Measurements from ENCODE around the gene CLOCK.

Gene CLOCK

GRCh38 chr4:55485821-55486220 is 60.9 kb downstream of the CLOCK start:
- WGBS (ENCODE audit: insufficient coverage, insufficient read length): no CpG with 5 or more reads among the region's 1 CpG
- no peaks in the 10 kb centered on the region for H3K4me1 ChIP-seq (ENCODE audit: control insufficient read depth, insufficient read depth, low read length)

DNA sequence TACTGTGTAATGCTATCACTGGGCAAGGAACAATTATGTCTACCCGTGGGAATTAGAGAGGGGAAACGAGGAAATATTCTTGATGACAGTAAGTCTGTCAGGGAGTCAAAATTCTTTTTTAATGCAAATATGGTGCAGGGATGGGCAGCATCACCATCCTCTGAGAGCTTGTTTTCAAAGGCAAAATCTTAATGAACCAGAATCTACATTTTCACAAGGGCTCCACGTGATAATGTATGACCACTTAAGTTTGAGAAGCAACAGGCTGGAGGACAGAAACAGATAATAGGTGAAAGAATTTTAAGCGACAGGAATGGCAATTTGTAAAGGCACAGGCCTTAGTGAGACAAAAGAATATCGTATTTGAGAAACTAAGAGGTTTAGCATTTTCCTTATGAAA is 63.4 kb downstream of the CLOCK start:
- Histone ChIP-seq H3K27me3 (ENCODE audit: control insufficient read depth, insufficient read depth, low read length) (no peaks in the 10 kb centered on the region), H3K27ac (ENCODE audit: low read length) (no peak overlapping the region), H3K36me3 (ENCODE audit: control insufficient read depth, insufficient read depth, low read length) (no peaks in the 10 kb centered on the region), H3K4me1 (ENCODE audit: control insufficient read depth, insufficient read depth, low read length) (no peaks in the 10 kb centered on the region), H3K9me3 (ENCODE audit: control insufficient read depth, insufficient read depth, low read length) (no peaks in the 10 kb centered on the region), H3K4me3 (ENCODE audit: low read length) (no peak overlapping the region)
- no peak for DNase-seq (ENCODE audit: low read depth, low spot score)
- WGBS (ENCODE audit: insufficient coverage, insufficient read length): no CpG with 5 or more reads among the region's 5 CpGs

More at GRCh38 chr4:55485821-55486220, 60.9 kb downstream of the CLOCK start:
- Histone ChIP-seq H3K27me3 (ENCODE audit: control insufficient read depth, insufficient read depth, low read length) (no peaks in the 10 kb centered on the region), H3K27ac (ENCODE audit: low read length) (no peak overlapping the region), H3K36me3 (ENCODE audit: control insufficient read depth, insufficient read depth, low read length) (peaks cover 3% of the 10 kb centered on the region; the same call in 1 of the 2 replicates), H3K4me3 (ENCODE audit: low read length) (no peak overlapping the region), H3K9me3 (ENCODE audit: control insufficient read depth, insufficient read depth, low read length) (no peaks in the 10 kb centered on the region)
- DNase-seq (ENCODE audit: low read depth, low spot score): no peak

GRCh38 chr4:55475394-55476243 is 71.1 kb downstream of the CLOCK start:
- WGBS (ENCODE audit: insufficient coverage, insufficient read length): no CpG with 5 or more reads among the region's 6 CpGs
- no peaks in the 10 kb centered on the region for H3K36me3 ChIP-seq (ENCODE audit: control insufficient read depth, insufficient read depth, low read length)
- H3K4me1 ChIP-seq (ENCODE audit: control insufficient read depth, insufficient read depth, low read length): no peaks in the 10 kb centered on the region
- no peak overlapping the region for H3K4me3 ChIP-seq (ENCODE audit: low read length)
- no peaks in the 10 kb centered on the region for H3K27me3 ChIP-seq (ENCODE audit: control insufficient read depth, insufficient read depth, low read length)
- no peak overlapping the region for H3K27ac ChIP-seq (ENCODE audit: low read length)
- DNase-seq (ENCODE audit: low read depth, low spot score): no peak
- H3K9me3 ChIP-seq (ENCODE audit: control insufficient read depth, insufficient read depth, low read length): no peaks in the 10 kb centered on the region

- no peak for DNase-seq (ENCODE audit: low read depth, low spot score)
- H3K27ac ChIP-seq (ENCODE audit: low read length): no peak overlapping the region
- no CpG with 5 or more reads among the region's 1 CpG for WGBS (ENCODE audit: insufficient coverage, insufficient read length)
- no peak overlapping the region for H3K4me3 ChIP-seq (ENCODE audit: low read length)
- peaks cover 2% of the 10 kb centered on the region; the same call in 1 of the 2 replicates for H3K4me1 ChIP-seq (ENCODE audit: control insufficient read depth, insufficient read depth, low read length)
- H3K27me3 ChIP-seq (ENCODE audit: control insufficient read depth, insufficient read depth, low read length): no peaks in the 10 kb centered on the region
- no peaks in the 10 kb centered on the region for H3K36me3 ChIP-seq (ENCODE audit: control insufficient read depth, insufficient read depth, low read length)
- H3K9me3 ChIP-seq (ENCODE audit: control insufficient read depth, insufficient read depth, low read length): no peaks in the 10 kb centered on the region
These were observed 76.7 kb downstream of the CLOCK start for GRCh38 chr4:55469979-55470378.

DNA sequence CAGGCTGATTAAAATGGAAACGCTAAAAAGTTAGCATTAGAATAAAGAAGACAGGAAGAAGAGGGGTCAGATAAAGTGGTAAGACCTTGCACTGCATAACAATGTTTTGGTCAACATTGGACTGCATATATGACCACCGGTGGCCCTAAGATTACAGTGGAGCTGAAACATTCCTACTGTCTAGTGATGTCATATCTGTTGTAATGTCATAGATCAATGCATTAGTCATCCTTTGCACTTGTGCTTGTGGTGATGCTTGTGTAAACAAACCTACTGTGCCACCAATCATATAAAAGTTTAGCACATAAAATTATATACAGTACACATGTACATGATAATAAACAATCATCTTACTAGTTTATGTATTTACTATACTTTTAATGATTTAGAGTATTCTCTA is 78.0 kb downstream of the CLOCK start:
- H3K36me3 ChIP-seq (ENCODE audit: control insufficient read depth, insufficient read depth, low read length): no peaks in the 10 kb centered on the region

DNA sequence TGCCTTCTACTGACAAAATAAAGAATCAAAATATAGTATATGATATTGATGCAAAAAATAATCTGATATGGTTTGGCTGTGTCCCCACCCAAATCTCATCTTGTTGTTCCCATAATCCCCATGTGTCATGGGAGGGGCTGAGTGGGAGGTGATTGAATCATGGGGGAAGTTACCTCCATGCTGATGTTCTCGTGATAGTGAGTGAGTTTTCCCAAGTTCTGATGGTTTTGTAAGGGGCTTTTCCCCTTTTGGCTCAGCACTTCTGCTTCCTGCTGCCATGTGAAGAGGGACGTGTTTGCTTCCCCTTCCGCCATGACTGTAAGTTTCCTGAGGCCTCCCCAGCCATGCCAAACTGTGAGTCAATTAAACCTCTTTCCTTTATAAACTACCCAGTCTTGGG is 80.7 kb downstream of the CLOCK start:
- no peaks in the 10 kb centered on the region for H3K36me3 ChIP-seq (ENCODE audit: control insufficient read depth, insufficient read depth, low read length)
- no CpG with 5 or more reads among the region's 3 CpGs for WGBS (ENCODE audit: insufficient coverage, insufficient read length)
- H3K9me3 ChIP-seq (ENCODE audit: control insufficient read depth, insufficient read depth, low read length): no peaks in the 10 kb centered on the region
- no peak for DNase-seq (ENCODE audit: low read depth, low spot score)
- no peak overlapping the region for H3K27ac ChIP-seq (ENCODE audit: low read length)
- no peaks in the 10 kb centered on the region for H3K27me3 ChIP-seq (ENCODE audit: control insufficient read depth, insufficient read depth, low read length)
- H3K4me1 ChIP-seq (ENCODE audit: control insufficient read depth, insufficient read depth, low read length): peaks cover 2% of the 10 kb centered on the region; the same call in 1 of the 2 replicates
- no peak overlapping the region for H3K4me3 ChIP-seq (ENCODE audit: low read length)

More for the DNA sequence above, 78.0 kb downstream of the CLOCK start:
- no peak overlapping the region for H3K27ac ChIP-seq (ENCODE audit: low read length)
- H3K9me3 ChIP-seq (ENCODE audit: control insufficient read depth, insufficient read depth, low read length): no peaks in the 10 kb centered on the region
- WGBS (ENCODE audit: insufficient coverage, insufficient read length): no CpG with 5 or more reads among the region's 2 CpGs
- no peak for DNase-seq (ENCODE audit: low read depth, low spot score)
- H3K4me1 ChIP-seq (ENCODE audit: control insufficient read depth, insufficient read depth, low read length): peaks cover 2% of the 10 kb centered on the region; the same call in 1 of the 2 replicates
- no peaks in the 10 kb centered on the region for H3K27me3 ChIP-seq (ENCODE audit: control insufficient read depth, insufficient read depth, low read length)
- no peak overlapping the region for H3K4me3 ChIP-seq (ENCODE audit: low read length)

GRCh38 chr4:55458611-55459010 is 88.1 kb downstream of the CLOCK start:
- no peaks in the 10 kb centered on the region for H3K9me3 ChIP-seq (ENCODE audit: control insufficient read depth, insufficient read depth, low read length)
- no peaks in the 10 kb centered on the region for H3K4me1 ChIP-seq (ENCODE audit: control insufficient read depth, insufficient read depth, low read length)
- no peak overlapping the region for H3K27ac ChIP-seq (ENCODE audit: low read length)
- no peaks in the 10 kb centered on the region for H3K36me3 ChIP-seq (ENCODE audit: control insufficient read depth, insufficient read depth, low read length)
- WGBS (ENCODE audit: insufficient coverage, insufficient read length): no CpG with 5 or more reads among the region's 2 CpGs
- H3K27me3 ChIP-seq (ENCODE audit: control insufficient read depth, insufficient read depth, low read length): no peaks in the 10 kb centered on the region
- no peak for DNase-seq (ENCODE audit: low read depth, low spot score)
- no peak overlapping the region for H3K4me3 ChIP-seq (ENCODE audit: low read length)

DNA sequence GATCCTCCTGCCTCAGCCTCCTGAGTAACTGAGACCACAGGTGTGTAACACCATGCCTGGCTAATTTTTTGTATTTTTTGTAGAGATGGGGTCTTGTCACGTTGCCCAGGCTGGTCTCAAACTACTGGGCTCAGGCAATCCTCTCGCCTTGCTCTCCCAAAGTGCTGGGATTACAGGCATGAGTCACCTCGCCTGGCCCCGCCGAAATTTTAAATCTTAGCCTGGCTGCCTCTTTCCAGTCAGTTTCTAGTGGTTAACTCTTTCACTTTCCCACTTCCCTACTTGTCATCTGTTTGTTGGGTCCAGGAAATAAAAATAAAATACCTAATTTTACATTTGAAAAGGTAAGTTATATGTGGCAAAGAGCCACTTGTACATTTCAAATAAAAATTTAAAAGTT is 88.5 kb downstream of the CLOCK start:
- Histone ChIP-seq H3K4me1 (ENCODE audit: control insufficient read depth, insufficient read depth, low read length) (no peaks in the 10 kb centered on the region), H3K27me3 (ENCODE audit: control insufficient read depth, insufficient read depth, low read length) (no peaks in the 10 kb centered on the region), H3K9me3 (ENCODE audit: control insufficient read depth, insufficient read depth, low read length) (no peaks in the 10 kb centered on the region), H3K27ac (ENCODE audit: low read length) (no peak overlapping the region), H3K4me3 (ENCODE audit: low read length) (no peak overlapping the region), H3K36me3 (ENCODE audit: control insufficient read depth, insufficient read depth, low read length) (no peaks in the 10 kb centered on the region)
- no CpG with 5 or more reads among the region's 5 CpGs for WGBS (ENCODE audit: insufficient coverage, insufficient read length)
- no peak for DNase-seq (ENCODE audit: low read depth, low spot score)

DNA sequence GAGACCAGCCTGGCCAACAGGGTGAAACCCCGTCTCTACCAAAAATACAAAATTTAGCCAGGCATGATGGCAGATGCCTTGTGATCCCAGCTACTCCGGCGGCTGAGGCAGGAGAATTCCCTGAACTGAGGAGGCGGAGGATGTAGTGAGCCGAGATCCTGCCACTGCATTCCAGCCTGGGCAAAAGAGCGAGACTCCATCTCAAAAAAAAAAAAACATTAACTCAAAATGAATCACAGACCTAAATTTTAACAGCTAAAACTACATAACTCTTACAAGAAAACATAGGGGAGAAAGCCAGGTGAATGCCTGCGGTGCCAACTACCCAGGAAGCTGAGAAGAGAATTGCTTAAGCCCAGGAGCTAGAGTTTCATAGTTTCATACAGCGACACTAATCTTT is 96.1 kb downstream of the CLOCK start:
- WGBS (ENCODE audit: insufficient coverage, insufficient read length): no CpG with 5 or more reads among the region's 8 CpGs
- H3K36me3 ChIP-seq (ENCODE audit: control insufficient read depth, insufficient read depth, low read length): peaks cover 2% of the 10 kb centered on the region; the same call in 1 of the 2 replicates

DNA sequence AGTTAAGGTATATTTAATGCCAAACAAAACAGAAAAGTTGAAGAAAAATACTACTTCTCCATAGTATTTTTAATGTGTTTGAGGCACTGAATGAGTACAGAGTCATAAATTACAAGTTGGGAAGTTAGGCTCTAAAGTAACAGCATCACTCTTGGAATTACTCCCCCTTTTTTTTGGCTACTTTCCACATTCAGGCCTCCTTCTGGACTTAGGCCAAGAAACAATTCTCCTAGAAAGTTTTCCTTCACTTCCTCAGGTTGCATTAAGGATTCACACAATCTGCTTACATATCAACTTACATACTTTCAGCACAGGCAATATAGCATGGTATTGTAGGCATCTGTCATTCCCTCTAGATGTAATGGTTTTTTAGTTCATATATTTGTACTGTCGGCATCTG is 98.9 kb downstream of the CLOCK start:
- H3K27ac ChIP-seq (ENCODE audit: low read length): no peak overlapping the region
- H3K36me3 ChIP-seq (ENCODE audit: control insufficient read depth, insufficient read depth, low read length): peaks cover 2% of the 10 kb centered on the region; the same call in 1 of the 2 replicates
- no peaks in the 10 kb centered on the region for H3K27me3 ChIP-seq (ENCODE audit: control insufficient read depth, insufficient read depth, low read length)
- no peak for DNase-seq (ENCODE audit: low read depth, low spot score)
- no peaks in the 10 kb centered on the region for H3K4me1 ChIP-seq (ENCODE audit: control insufficient read depth, insufficient read depth, low read length)
- no peaks in the 10 kb centered on the region for H3K9me3 ChIP-seq (ENCODE audit: control insufficient read depth, insufficient read depth, low read length)
- no peak overlapping the region for H3K4me3 ChIP-seq (ENCODE audit: low read length)
- no CpG with 5 or more reads among the region's 1 CpG for WGBS (ENCODE audit: insufficient coverage, insufficient read length)

More for the DNA sequence above, 96.1 kb downstream of the CLOCK start:
- Histone ChIP-seq H3K4me1 (ENCODE audit: control insufficient read depth, insufficient read depth, low read length) (no peaks in the 10 kb centered on the region), H3K27ac (ENCODE audit: low read length) (no peak overlapping the region), H3K27me3 (ENCODE audit: control insufficient read depth, insufficient read depth, low read length) (no peaks in the 10 kb centered on the region), H3K4me3 (ENCODE audit: low read length) (no peak overlapping the region), H3K9me3 (ENCODE audit: control insufficient read depth, insufficient read depth, low read length) (no peaks in the 10 kb centered on the region)
- DNase-seq (ENCODE audit: low read depth, low spot score): no peak
